ENCODE measurements around the gene WWC2.
"Not testable (repeated sequence)": the region's sequence is repeated elsewhere in the genome, so short reads cannot be mapped to it uniquely, and the experiment has no call there.

Gene WWC2

GRCh38 chr4:183312841-183313240, 213.8 kb downstream of the WWC2 start:
- H3K27ac ChIP-seq (ENCODE audit: low read depth, low read length), result no peak overlapping the region
- peaks cover 15 to 46% (median 41%) of the 10 kb centered on the region in 5 donors for H3K36me3 ChIP-seq (ENCODE audit: control insufficient read depth in 5 of 5, insufficient read depth in 5 of 5, low read length in 5 of 5)
- H3K27me3 ChIP-seq (ENCODE audit: control insufficient read depth in 5 of 5, insufficient read depth in 4 of 5, low read length in 5 of 5), result no peaks in the 10 kb centered on the region
- no peak overlapping the region for H3K9ac ChIP-seq (ENCODE audit: low read length in 5 of 5)
- H3K9me3 ChIP-seq (ENCODE audit: control insufficient read depth in 5 of 5, low read length in 5 of 5), result no peaks in the 10 kb centered on the region
- H3K4me3 ChIP-seq (ENCODE audit: low read depth in 1 of 5, low read length in 5 of 5), result no peak overlapping the region
- no peaks in the 10 kb centered on the region for H3K4me1 ChIP-seq (ENCODE audit: control insufficient read depth in 5 of 5, insufficient read depth in 5 of 5, low read length in 5 of 5)

- no peaks in the 10 kb centered on the region for H3K4me1 ChIP-seq (ENCODE audit: control insufficient read depth in 5 of 5, insufficient read depth in 5 of 5, low read length in 5 of 5)
- no peak overlapping the region for H3K4me3 ChIP-seq (ENCODE audit: low read depth in 1 of 5, low read length in 5 of 5)
- H3K27ac ChIP-seq (ENCODE audit: low read depth, low read length), result no peak overlapping the region
- H3K27me3 ChIP-seq (ENCODE audit: control insufficient read depth in 5 of 5, insufficient read depth in 4 of 5, low read length in 5 of 5), result no peaks in the 10 kb centered on the region
- no peak overlapping the region for H3K9ac ChIP-seq (ENCODE audit: low read length in 5 of 5)
- H3K9me3 ChIP-seq (ENCODE audit: control insufficient read depth in 5 of 5, low read length in 5 of 5), result no peaks in the 10 kb centered on the region
- H3K36me3 ChIP-seq (ENCODE audit: control insufficient read depth in 5 of 5, insufficient read depth in 5 of 5, low read length in 5 of 5), result peaks cover 8 to 49% (median 41%) of the 10 kb centered on the region in 5 donors
Measured at GRCh38 chr4:183314336-183314735, 215.3 kb downstream of the WWC2 start.

DNA sequence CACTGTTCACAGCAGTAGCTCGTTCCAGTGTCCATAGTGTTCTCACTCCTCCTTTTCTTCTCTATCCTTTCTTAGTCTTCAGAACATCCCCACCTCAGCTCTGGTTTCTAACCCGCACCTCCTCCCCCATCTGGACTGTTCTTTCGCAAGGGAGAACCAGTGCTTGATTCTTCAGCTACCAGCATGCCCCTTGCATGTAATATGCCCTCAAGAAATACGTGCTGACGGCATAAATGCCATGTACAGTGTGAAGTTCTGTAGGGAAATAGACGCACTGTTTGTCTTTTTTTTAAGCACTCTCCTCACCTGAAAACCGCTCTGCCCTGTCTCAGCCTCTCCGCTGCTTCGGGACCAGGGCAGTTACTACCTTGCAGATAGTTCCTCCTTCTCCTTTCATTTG, 215.7 kb downstream of the WWC2 start:
- Histone ChIP-seq H3K9ac (ENCODE audit: low read length in 5 of 5) (no peak overlapping the region), H3K4me3 (ENCODE audit: low read depth in 1 of 5, low read length in 5 of 5) (no peak overlapping the region), H3K36me3 (ENCODE audit: control insufficient read depth in 5 of 5, insufficient read depth in 5 of 5, low read length in 5 of 5) (peaks cover 8 to 49% (median 41%) of the 10 kb centered on the region in 5 donors), H3K9me3 (ENCODE audit: control insufficient read depth in 5 of 5, low read length in 5 of 5) (no peaks in the 10 kb centered on the region), H3K4me1 (ENCODE audit: control insufficient read depth in 5 of 5, insufficient read depth in 5 of 5, low read length in 5 of 5) (no peaks in the 10 kb centered on the region), H3K27me3 (ENCODE audit: control insufficient read depth in 5 of 5, insufficient read depth in 4 of 5, low read length in 5 of 5) (no peaks in the 10 kb centered on the region), H3K27ac (ENCODE audit: low read depth, low read length) (no peak overlapping the region)

GRCh38 chr4:183318656-183319055, 219.6 kb downstream of the WWC2 start:
- H3K9ac ChIP-seq (ENCODE audit: low read length in 5 of 5), result no peak overlapping the region
- H3K36me3 ChIP-seq (ENCODE audit: control insufficient read depth in 5 of 5, insufficient read depth in 5 of 5, low read length in 5 of 5), result peaks cover 2 to 38% (median 28%) of the 10 kb centered on the region in 5 donors
- no peak overlapping the region for H3K27ac ChIP-seq (ENCODE audit: low read depth, low read length)
- no peaks in the 10 kb centered on the region for H3K27me3 ChIP-seq (ENCODE audit: control insufficient read depth in 5 of 5, insufficient read depth in 4 of 5, low read length in 5 of 5)
- H3K4me1 ChIP-seq (ENCODE audit: control insufficient read depth in 5 of 5, insufficient read depth in 5 of 5, low read length in 5 of 5), result no peaks in the 10 kb centered on the region
- no peaks in the 10 kb centered on the region for H3K9me3 ChIP-seq (ENCODE audit: control insufficient read depth in 5 of 5, low read length in 5 of 5)
- H3K4me3 ChIP-seq (ENCODE audit: low read depth in 1 of 5, low read length in 5 of 5), result no peak overlapping the region

- H3K9ac ChIP-seq (ENCODE audit: low read length in 5 of 5), result no peak within 1 kb of the TSS
- no peak within 1 kb of the TSS for H3K27ac ChIP-seq (ENCODE audit: low read depth, low read length)
- no peak within 1 kb of the TSS for H3K4me3 ChIP-seq (ENCODE audit: low read depth in 1 of 5, low read length in 5 of 5)
Measured at GRCh38 chr4:183320211-183321059, 221.4 kb downstream of the WWC2 start, which contains the start of gene CLDN22. TSS of gene CLDN22 (minus strand) at chr4:183320276. CDS start at chr4:183320218, 58 bp downstream.

GRCh38 chr4:183321079-183321478, 222.0 kb downstream of the WWC2 start:
- Histone ChIP-seq H3K9me3 (ENCODE audit: control insufficient read depth in 5 of 5, low read length in 5 of 5) (no peaks in the 10 kb centered on the region), H3K4me1 (ENCODE audit: control insufficient read depth in 5 of 5, insufficient read depth in 5 of 5, low read length in 5 of 5) (peaks cover 0 to 2% (median 0%) of the 10 kb centered on the region in 5 donors), H3K36me3 (ENCODE audit: control insufficient read depth in 5 of 5, insufficient read depth in 5 of 5, low read length in 5 of 5) (peaks cover 0 to 14% (median 6%) of the 10 kb centered on the region in 5 donors), H3K4me3 (ENCODE audit: low read depth in 1 of 5, low read length in 5 of 5) (no peak overlapping the region), H3K9ac (ENCODE audit: low read length in 5 of 5) (no peak overlapping the region), H3K27ac (ENCODE audit: low read depth, low read length) (no peak overlapping the region), H3K27me3 (ENCODE audit: control insufficient read depth in 5 of 5, insufficient read depth in 4 of 5, low read length in 5 of 5) (no peaks in the 10 kb centered on the region)

More at GRCh38 chr4:183320211-183321059, 221.4 kb downstream of the WWC2 start, which contains the start of gene CLDN22:
- Histone ChIP-seq H3K9me3 (ENCODE audit: control insufficient read depth in 5 of 5, low read length in 5 of 5) (no peaks in the 10 kb centered on the region), H3K4me1 (ENCODE audit: control insufficient read depth in 5 of 5, insufficient read depth in 5 of 5, low read length in 5 of 5) (no peaks in the 10 kb centered on the region), H3K27me3 (ENCODE audit: control insufficient read depth in 5 of 5, insufficient read depth in 4 of 5, low read length in 5 of 5) (no peaks in the 10 kb centered on the region), H3K36me3 (ENCODE audit: control insufficient read depth in 5 of 5, insufficient read depth in 5 of 5, low read length in 5 of 5) (peaks cover 1 to 20% (median 11%) of the 10 kb centered on the region in 5 donors)

DNA sequence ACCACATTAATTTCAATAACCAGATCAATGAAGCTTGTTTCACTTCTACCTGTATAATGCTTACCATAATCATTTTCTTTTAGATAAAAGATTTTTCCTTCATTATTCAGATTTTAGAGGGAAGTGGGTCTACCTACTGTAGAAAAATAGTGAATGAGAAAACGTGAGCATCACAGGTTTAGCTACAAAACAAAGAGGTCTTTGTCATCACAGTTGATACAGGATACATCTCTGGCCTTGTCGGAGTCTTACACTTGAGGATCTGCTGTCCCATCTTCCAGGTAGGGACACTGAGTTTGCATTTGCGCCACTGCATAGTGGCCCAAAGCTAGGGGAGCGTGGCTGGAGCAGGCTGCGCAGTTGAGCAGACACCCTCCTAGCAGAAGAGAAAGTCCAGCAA, 222.5 kb downstream of the WWC2 start:
- Histone ChIP-seq H3K27me3 (ENCODE audit: control insufficient read depth in 5 of 5, insufficient read depth in 4 of 5, low read length in 5 of 5) (no peaks in the 10 kb centered on the region), H3K27ac (ENCODE audit: low read depth, low read length) (no peak overlapping the region), H3K36me3 (ENCODE audit: control insufficient read depth in 5 of 5, insufficient read depth in 5 of 5, low read length in 5 of 5) (peaks cover 0 to 10% (median 3%) of the 10 kb centered on the region in 5 donors), H3K9me3 (ENCODE audit: control insufficient read depth in 5 of 5, low read length in 5 of 5) (no peaks in the 10 kb centered on the region), H3K4me1 (ENCODE audit: control insufficient read depth in 5 of 5, insufficient read depth in 5 of 5, low read length in 5 of 5) (peaks cover 0 to 2% (median 0%) of the 10 kb centered on the region in 5 donors), H3K9ac (ENCODE audit: low read length in 5 of 5) (no peak overlapping the region), H3K4me3 (ENCODE audit: low read depth in 1 of 5, low read length in 5 of 5) (no peak overlapping the region)

DNA sequence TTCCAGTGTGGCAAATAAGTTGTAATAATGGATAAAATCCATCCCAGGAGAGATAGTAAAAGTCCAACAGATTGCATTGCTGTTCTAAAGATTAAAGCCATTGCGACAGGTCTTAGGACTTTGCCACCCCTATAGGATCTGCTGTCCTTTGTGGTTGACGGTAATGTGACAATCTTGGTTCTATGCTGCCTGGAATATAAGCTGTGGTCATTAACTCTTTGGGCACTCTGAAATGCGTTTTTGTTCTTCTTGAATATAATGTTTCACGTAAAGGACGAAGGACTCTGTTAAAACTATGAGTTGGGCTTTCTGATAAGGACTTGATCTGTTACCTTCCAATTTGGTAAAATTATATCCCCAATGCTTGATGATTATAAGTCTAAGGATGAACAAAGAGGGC, 223.3 kb downstream of the WWC2 start, which contains the start of gene CLDN24:
TSS of gene CLDN24 (minus strand) at position 101 of the 400 bp plus-strand sequence. CDS start at position 101, 0 bp downstream.
- Histone ChIP-seq H3K9me3 (ENCODE audit: control insufficient read depth in 5 of 5, low read length in 5 of 5) (no peaks in the 10 kb centered on the region), H3K36me3 (ENCODE audit: control insufficient read depth in 5 of 5, insufficient read depth in 5 of 5, low read length in 5 of 5) (peaks cover 0 to 15% (median 3%) of the 10 kb centered on the region in 5 donors), H3K4me3 (ENCODE audit: low read depth in 1 of 5, low read length in 5 of 5) (no peak within 1 kb of the TSS), H3K4me1 (ENCODE audit: control insufficient read depth in 5 of 5, insufficient read depth in 5 of 5, low read length in 5 of 5) (peaks cover 0 to 2% (median 0%) of the 10 kb centered on the region in 5 donors), H3K27ac (ENCODE audit: low read depth, low read length) (no peak within 1 kb of the TSS), H3K27me3 (ENCODE audit: control insufficient read depth in 5 of 5, insufficient read depth in 4 of 5, low read length in 5 of 5) (no peaks in the 10 kb centered on the region), H3K9ac (ENCODE audit: low read length in 5 of 5) (no peak within 1 kb of the TSS)

GRCh38 chr4:183323295-183323694, 224.2 kb downstream of the WWC2 start:
- Histone ChIP-seq H3K9ac (ENCODE audit: low read length in 5 of 5) (no peak overlapping the region), H3K36me3 (ENCODE audit: control insufficient read depth in 5 of 5, insufficient read depth in 5 of 5, low read length in 5 of 5) (peaks cover 0 to 15% (median 3%) of the 10 kb centered on the region in 5 donors), H3K27me3 (ENCODE audit: control insufficient read depth in 5 of 5, insufficient read depth in 4 of 5, low read length in 5 of 5) (no peaks in the 10 kb centered on the region), H3K27ac (ENCODE audit: low read depth, low read length) (no peak overlapping the region), H3K4me3 (ENCODE audit: low read depth in 1 of 5, low read length in 5 of 5) (no peak overlapping the region), H3K4me1 (ENCODE audit: control insufficient read depth in 5 of 5, insufficient read depth in 5 of 5, low read length in 5 of 5) (peaks cover 0 to 2% (median 0%) of the 10 kb centered on the region in 5 donors), H3K9me3 (ENCODE audit: control insufficient read depth in 5 of 5, low read length in 5 of 5) (no peaks in the 10 kb centered on the region)

GRCh38 chr4:183324056-183324455, 225.0 kb downstream of the WWC2 start:
- H3K27ac ChIP-seq (ENCODE audit: low read depth, low read length); H3K9me3 ChIP-seq (ENCODE audit: control insufficient read depth in 5 of 5, low read length in 5 of 5); H3K9ac ChIP-seq (ENCODE audit: low read length in 5 of 5); H3K4me1 ChIP-seq (ENCODE audit: control insufficient read depth in 5 of 5, insufficient read depth in 5 of 5, low read length in 5 of 5); H3K27me3 ChIP-seq (ENCODE audit: control insufficient read depth in 5 of 5, insufficient read depth in 4 of 5, low read length in 5 of 5); H3K4me3 ChIP-seq (ENCODE audit: low read depth in 1 of 5, low read length in 5 of 5): not testable (repeated sequence)
- peaks cover 0 to 12% (median 3%) of the 10 kb centered on the region in 5 donors for H3K36me3 ChIP-seq (ENCODE audit: control insufficient read depth in 5 of 5, insufficient read depth in 5 of 5, low read length in 5 of 5)

Measured in subcutaneous abdominal adipose tissue (tissue), 5 donors.